Keratinocyte (primary cell): ENCODE measurements around the gene CGB5.
"Not testable (repeated sequence)": the region's sequence is repeated elsewhere in the genome, so short reads cannot be mapped to it uniquely, and the experiment has no call there.

ENCODE experiments used
- EZH2 ChIP-seq: IDR thresholded peaks from one replicate; pipeline ENCODE4 v1.6.1; 2012; ENCODE audit warnings: inconsistent platforms, mild to moderate bottlenecking, low read length, moderate library complexity
- TF ChIP-seq, protein P1 (sequence below), 3 experiments: IDR thresholded peaks in 1 of 3; conservative IDR thresholded peaks in 1 of 3; optimal IDR thresholded peaks in 1 of 3; 2 replicates in 2 of 3; 3 replicates in 1 of 3; pipeline versions ENCODE3 to v1.5.1; 2011; ENCODE audit warnings: low read length in 3 of 3, mild to moderate bottlenecking in 3 of 3, moderate library complexity in 2 of 3, control low read depth in 1 of 3, inconsistent platforms in 1 of 3; ENCODE audit not compliant: insufficient read depth in 2 of 3; ENCODE audit errors: extremely low read depth in 1 of 3

GRCh38 chr19:49038557-49039276, 4.9 kb upstream of the CGB5 start:
- TF ChIP-seq EZH2, result not testable (repeated sequence)
- TF ChIP-seq, protein P1, sequence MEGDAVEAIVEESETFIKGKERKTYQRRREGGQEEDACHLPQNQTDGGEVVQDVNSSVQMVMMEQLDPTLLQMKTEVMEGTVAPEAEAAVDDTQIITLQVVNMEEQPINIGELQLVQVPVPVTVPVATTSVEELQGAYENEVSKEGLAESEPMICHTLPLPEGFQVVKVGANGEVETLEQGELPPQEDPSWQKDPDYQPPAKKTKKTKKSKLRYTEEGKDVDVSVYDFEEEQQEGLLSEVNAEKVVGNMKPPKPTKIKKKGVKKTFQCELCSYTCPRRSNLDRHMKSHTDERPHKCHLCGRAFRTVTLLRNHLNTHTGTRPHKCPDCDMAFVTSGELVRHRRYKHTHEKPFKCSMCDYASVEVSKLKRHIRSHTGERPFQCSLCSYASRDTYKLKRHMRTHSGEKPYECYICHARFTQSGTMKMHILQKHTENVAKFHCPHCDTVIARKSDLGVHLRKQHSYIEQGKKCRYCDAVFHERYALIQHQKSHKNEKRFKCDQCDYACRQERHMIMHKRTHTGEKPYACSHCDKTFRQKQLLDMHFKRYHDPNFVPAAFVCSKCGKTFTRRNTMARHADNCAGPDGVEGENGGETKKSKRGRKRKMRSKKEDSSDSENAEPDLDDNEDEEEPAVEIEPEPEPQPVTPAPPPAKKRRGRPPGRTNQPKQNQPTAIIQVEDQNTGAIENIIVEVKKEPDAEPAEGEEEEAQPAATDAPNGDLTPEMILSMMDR (optimal IDR thresholded peaks at IDR 0.05 in 1 of 3, IDR thresholded peaks at IDR 0.05 in 1 of 3, conservative IDR thresholded peaks at IDR 0.05 in 1 of 3; ENCODE audit: extremely low read depth in 1 of 3, insufficient read depth in 2 of 3, low read length in 3 of 3), result not testable (repeated sequence)
